PC-9 (cell line): ENCODE data around the gene GMDS. TPM values are rescaled to one million over a fixed set of nuclear protein-coding genes. Genes with fewer than 3 reads are reported as not detected.

Experiments
- BruUV-seq: library from RNA; stranded (reverse); fragments of 400-500 nt; replicated peaks from 2 replicates; lab custom pipeline; 2021; lab: Mats Ljungman, UMichigan
- CTCF ChIA-PET: fragments of 300-600 bp; sonication (Branson Sonifier 250); formaldehyde crosslinking; loops from one replicate; lab custom pipeline; 2022; ENCODE audit warnings: antibody characterized with exemption; lab: Charles Lee
- POLR2A ChIA-PET: fragments of 300-600 bp; sonication (Branson Sonifier 250); formaldehyde crosslinking; loops from one replicate; lab custom pipeline; 2022; ENCODE audit warnings: antibody characterized with exemption; ENCODE audit not compliant: unreplicated experiment; lab: Charles Lee
- DNase-seq, 2 experiments: peaks; one replicate each; pipeline versions ENCODE4 v3.0.0 to v3.0.0-alpha.2; 2015 to 2022; ENCODE audit warnings: mixed read lengths in 1 of 2
- H2AFZ ChIP-seq: fragments of 200-600 bp; sonication (generic); 2 replicates; pipeline ENCODE4 v1.8.1; 2017; ENCODE audit warnings: antibody characterized with exemption
- H3F3A ChIP-seq: fragments of 200-600 bp; sonication (generic); 2 replicates; pipeline ENCODE4 v1.8.1; 2017; ENCODE audit warnings: antibody characterized with exemption, mild to moderate bottlenecking, low read depth; ENCODE audit not compliant: insufficient read depth
- H3K27ac ChIP-seq: fragments of 200-600 bp; sonication (generic); 2 replicates; pipeline ENCODE4 v1.6.1; 2016; ENCODE audit warnings: mixed run types
- H3K27me3 ChIP-seq: fragments of 200-600 bp; sonication (generic); 2 replicates; pipeline ENCODE4 v1.6.1; 2016; ENCODE audit warnings: low read depth, mixed run types; ENCODE audit not compliant: insufficient read depth
- H3K36me3 ChIP-seq: fragments of 200-600 bp; sonication (generic); 2 replicates; pipeline ENCODE4 v1.6.1; 2016; ENCODE audit warnings: low read depth, mixed run types
- H3K4me1 ChIP-seq: fragments of 200-600 bp; sonication (generic); replicated peaks from 2 replicates; pipeline ENCODE4 v1.6.1; 2016; ENCODE audit warnings: mixed run types; ENCODE audit not compliant: insufficient read depth
- H3K4me2 ChIP-seq: fragments of 200-600 bp; sonication (generic); 2 replicates; pipeline ENCODE4 v1.6.1; 2017; ENCODE audit warnings: mixed run types
- H3K4me3 ChIP-seq: fragments of 200-600 bp; sonication (generic); 2 replicates; pipeline ENCODE4 v1.6.1; 2016; ENCODE audit warnings: mixed run types
- H3K79me2 ChIP-seq: fragments of 200-600 bp; sonication (generic); 2 replicates; pipeline ENCODE4 v1.6.1; 2017; ENCODE audit warnings: low read depth, mixed run types
- H3K9me2 ChIP-seq: fragments of 200-600 bp; sonication (generic); 2 replicates; pipeline ENCODE4 v1.8.1; 2017; ENCODE audit warnings: mild to moderate bottlenecking; ENCODE audit not compliant: insufficient read depth
- H3K9me3 ChIP-seq: fragments of 200-600 bp; sonication (generic); 2 replicates; pipeline ENCODE4 v1.8.1; 2016; ENCODE audit warnings: low read depth; ENCODE audit not compliant: insufficient read depth
- H4K20me1 ChIP-seq: fragments of 200-600 bp; sonication (generic); 2 replicates; pipeline ENCODE4 v1.8.1; 2017; ENCODE audit not compliant: insufficient read depth
- CTCF ChIP-seq: fragments of 200-600 bp; sonication (generic); conservative IDR thresholded peaks from 2 replicates; pipeline ENCODE4 v1.6.1; 2017; ENCODE audit warnings: mixed run types, antibody characterized with exemption, mild to moderate bottlenecking, moderate library complexity
- EZH2 ChIP-seq: fragments of 200-600 bp; sonication (generic); IDR thresholded peaks from 2 replicates; pipeline ENCODE4 v1.8.0; 2017; ENCODE audit warnings: antibody characterized with exemption, low read depth
- intact Hi-C: fragments of 100-400 bp; cut with micrococcal nuclease; formaldehyde crosslinking; loops from one replicate; pipeline ENCODE4 v1.10.0; 2022; ENCODE audit not compliant: unreplicated experiment
- total RNA-seq: library from RNA; stranded (reverse); gene quantifications from 2 replicates; pipeline ENCODE4 v1.2.3, GENCODE V29; 2021

GMDS gene
- total RNA-seq, 1 experiment from 2014 or later = 30.1 TPM

DNA sequence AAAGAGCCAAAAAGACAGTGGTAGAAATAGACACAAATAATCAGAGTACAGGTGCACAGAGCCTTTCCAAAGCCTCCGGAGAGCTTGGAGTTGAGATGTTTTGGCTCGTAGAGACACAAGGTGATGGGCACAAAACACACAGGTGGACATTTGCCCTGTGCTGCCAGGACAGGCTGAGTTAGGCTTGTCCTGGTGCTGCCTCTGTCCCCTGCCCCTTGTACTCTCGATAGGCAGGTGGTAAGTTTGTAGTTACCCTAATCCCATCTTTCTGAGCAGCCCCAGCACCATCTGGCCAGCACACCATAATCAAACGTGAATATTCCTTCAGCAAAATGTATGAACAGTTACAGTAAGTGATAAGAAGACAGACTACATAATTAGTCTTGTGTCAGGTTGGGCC lies 540.2 kb downstream of the GMDS start:
- ChIA-PET POLR2A (no interaction called here), CTCF (no interaction called here)
- Histone ChIP-seq H3K79me2 (no peaks in the 10 kb centered on the region), H3K9me2 (no peaks in the 10 kb centered on the region), H3K27me3 (no peaks in the 10 kb centered on the region), H3F3A (no peaks in the 10 kb centered on the region), H3K9me3 (no peaks in the 10 kb centered on the region), H2AFZ (no peak overlapping the region), H3K4me1 (no peaks in the 10 kb centered on the region), H3K4me3 (no peak overlapping the region), H3K36me3 (no peaks in the 10 kb centered on the region), H4K20me1 (no peaks in the 10 kb centered on the region), H3K27ac (no peak overlapping the region), H3K4me2 (no peak overlapping the region)
- BruUV-seq = no TSS peak
- TF ChIP-seq EZH2 (no peak), CTCF (no peak)
- intact Hi-C loops = no loop called here
- DNase-seq = no peak

DNA sequence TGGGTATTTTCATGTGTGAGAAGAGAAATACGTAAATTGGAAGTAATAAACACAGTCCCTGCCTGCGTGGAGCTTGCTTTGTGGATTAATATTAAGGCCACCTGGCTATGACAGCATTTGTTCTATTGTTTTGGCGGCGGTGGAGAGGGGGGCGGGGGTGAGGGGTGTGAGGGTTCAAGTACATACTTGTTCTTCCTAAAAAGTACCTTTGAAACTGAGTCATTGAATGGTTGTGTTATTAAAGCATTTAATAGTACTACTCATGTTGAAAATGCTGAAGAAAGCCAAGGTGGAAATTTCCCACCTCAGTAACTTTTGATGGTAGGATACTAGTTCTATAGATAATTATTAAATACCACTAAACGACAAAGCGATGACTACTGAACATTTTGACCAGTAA lies 540.7 kb downstream of the GMDS start:
- no peaks in the 10 kb centered on the region for H3K36me3 ChIP-seq
- intact Hi-C loops = no loop called here
- DNase-seq = no peak
- H3K79me2 ChIP-seq = no peaks in the 10 kb centered on the region
- no peaks in the 10 kb centered on the region for H3K9me2 ChIP-seq
- no peaks in the 10 kb centered on the region for H3K9me3 ChIP-seq
- H3F3A ChIP-seq = no peaks in the 10 kb centered on the region
- BruUV-seq = no TSS peak
- POLR2A ChIA-PET = no interaction called here
- H3K27me3 ChIP-seq = no peaks in the 10 kb centered on the region
- TF ChIP-seq EZH2 (no peak), CTCF (no peak)
- no peak overlapping the region for H3K4me2 ChIP-seq
- H3K27ac ChIP-seq = no peak overlapping the region
- H3K4me3 ChIP-seq = no peak overlapping the region
- no peak overlapping the region for H2AFZ ChIP-seq
- CTCF ChIA-PET = no interaction called here
- H4K20me1 ChIP-seq = no peaks in the 10 kb centered on the region
- no peaks in the 10 kb centered on the region for H3K4me1 ChIP-seq

- H4K20me1 ChIP-seq = no peaks in the 10 kb centered on the region
- TF ChIP-seq CTCF (no peak), EZH2 (no peak)
- H3K27ac ChIP-seq = no peak overlapping the region
- no peaks in the 10 kb centered on the region for H3K9me2 ChIP-seq
- BruUV-seq = no TSS peak
- H3K79me2 ChIP-seq = no peaks in the 10 kb centered on the region
- no peaks in the 10 kb centered on the region for H3K9me3 ChIP-seq
- H3K4me3 ChIP-seq = no peak overlapping the region
- no peaks in the 10 kb centered on the region for H3F3A ChIP-seq
- no peaks in the 10 kb centered on the region for H3K36me3 ChIP-seq
- H3K4me1 ChIP-seq = no peaks in the 10 kb centered on the region
- no peak overlapping the region for H3K4me2 ChIP-seq
- no peaks in the 10 kb centered on the region for H3K27me3 ChIP-seq
- ChIA-PET POLR2A (no interaction called here), CTCF (interaction anchor here (0.7 kb wide), 1 partner anchor 65 kb away, joined by 6 read pairs; no protein-coding TSS in a partner anchor)
- DNase-seq = no peak
- intact Hi-C loops = no loop called here
- no peak overlapping the region for H2AFZ ChIP-seq
Observed at GRCh38 chr6:1703923-1704322, 541.5 kb downstream of the GMDS start.
